GM19467 (cell line): ENCODE measurements around the gene CPT1A.

Source experiments
- ATAC-seq: cut with Tn5 transposase; IDR thresholded peaks from one replicate; pipeline ENCODE4 v1.9.1; 2021; ENCODE audit warnings: mild to moderate bottlenecking, moderate library complexity; ENCODE audit not compliant: unreplicated experiment

The CPT1A gene

GRCh38 chr11:68804786-68805185 lies 36.9 kb downstream of the CPT1A start:
- ATAC-seq = no peak

GRCh38 chr11:68803766-68804165 lies 38.0 kb downstream of the CPT1A start:
- no peak for ATAC-seq

DNA sequence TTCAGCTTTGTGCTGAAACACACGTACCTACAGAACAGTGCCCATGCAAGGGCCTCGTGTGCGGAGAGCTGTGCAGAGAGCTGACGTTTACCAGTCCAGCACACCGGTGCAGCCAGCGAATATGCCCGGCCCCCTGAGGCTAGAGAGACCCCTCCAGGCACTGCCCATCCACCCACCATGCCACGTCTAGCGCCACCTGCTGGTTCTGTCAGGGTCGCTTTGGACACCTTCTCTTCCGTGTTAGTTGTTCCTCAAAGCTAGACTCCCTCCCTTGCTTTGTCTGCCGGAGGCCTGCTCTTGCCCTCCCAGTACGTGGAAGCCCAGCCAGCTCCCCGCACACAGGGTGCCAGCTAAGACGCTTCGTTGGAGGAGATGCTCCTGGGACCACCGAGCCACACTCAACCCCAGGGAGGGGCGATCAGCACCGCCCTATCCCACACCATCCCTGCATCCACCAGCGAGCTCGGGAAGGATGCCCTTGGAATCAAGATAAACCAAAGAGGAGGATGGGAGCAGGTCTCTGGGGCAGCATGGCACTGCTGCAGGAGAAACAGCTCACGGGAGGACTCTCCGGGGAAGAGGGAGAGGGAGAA lies 43.4 kb downstream of the CPT1A start:
- no peak for ATAC-seq

- ATAC-seq = no peak
These were observed 44.9 kb downstream of the CPT1A start for GRCh38 chr11:68796801-68797200.

- no peak for ATAC-seq
These were observed 49.2 kb downstream of the CPT1A start for GRCh38 chr11:68792400-68792966.

DNA sequence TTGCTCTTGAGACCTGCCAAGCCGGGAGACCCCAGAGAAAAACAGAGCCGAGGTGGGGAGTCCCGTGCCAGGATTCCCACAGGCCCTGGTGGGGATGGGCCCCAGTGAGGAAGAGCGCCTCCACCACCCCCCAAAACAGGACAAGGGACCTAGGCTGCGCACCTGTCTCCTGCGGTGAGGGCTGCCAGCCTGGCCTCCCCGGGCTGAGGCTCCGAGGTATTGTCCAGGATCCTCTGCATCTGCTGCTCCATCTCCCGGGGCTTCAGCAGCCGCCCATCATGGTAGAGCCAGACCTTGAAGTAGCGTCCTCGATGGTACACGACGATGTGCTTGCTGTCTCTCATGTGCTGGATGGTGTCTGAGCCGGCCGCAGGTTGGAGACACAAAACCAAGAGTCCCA lies 57.1 kb downstream of the CPT1A start:
- ATAC-seq = no peak

DNA sequence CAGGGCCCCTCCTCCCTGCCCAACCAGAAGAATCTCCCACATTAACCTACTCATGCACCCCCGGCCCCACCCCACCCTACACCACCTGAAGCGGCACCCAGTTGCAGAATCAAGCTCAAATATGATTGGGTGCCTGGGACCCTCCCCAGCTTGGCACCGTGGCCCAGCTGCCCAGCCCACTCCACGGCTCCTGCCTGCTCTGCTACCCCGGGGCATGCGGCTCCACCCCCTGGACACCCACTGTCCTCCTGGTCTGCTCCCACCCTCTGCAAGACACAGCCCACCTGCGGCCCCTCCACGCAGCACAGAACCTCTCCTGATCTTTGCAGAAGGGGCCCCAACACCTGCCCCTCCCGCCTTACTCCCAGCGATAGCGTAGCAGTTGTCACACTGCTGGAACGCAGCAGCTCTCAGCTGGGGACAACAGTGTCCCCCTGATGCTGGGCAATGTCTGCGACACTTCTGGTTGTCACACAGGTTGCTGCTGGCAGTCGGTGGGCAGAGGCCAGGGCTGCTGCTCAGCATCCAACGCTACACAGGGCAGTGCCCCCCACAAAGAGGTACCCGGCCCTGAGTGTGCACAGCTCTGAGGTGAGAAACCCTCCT lies 58.4 kb downstream of the CPT1A start:
- ATAC-seq = no peak

GRCh38 chr11:68782711-68783110 lies 59.0 kb downstream of the CPT1A start:
- ATAC-seq = no peak

DNA sequence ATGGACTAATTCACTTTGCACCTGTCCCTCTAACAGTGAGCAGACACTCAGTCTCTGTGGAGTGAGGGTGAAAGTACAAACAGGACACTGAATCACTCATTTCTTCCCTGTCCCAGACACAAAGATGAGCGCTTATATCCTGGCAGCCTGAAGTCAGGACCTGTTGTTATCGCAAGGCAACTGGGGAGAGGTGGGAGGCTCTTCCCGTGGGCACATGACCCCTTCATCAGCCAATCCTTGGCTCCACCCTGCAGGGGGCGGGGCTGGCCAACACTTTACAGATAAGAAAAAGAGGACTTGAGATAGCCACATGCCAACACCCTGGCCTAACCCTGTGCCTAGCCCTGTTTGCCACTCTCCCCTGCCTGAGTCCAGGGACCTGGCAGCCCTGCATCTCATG lies 60.9 kb downstream of the CPT1A start:
- no peak for ATAC-seq

GRCh38 chr11:68778205-68778604 lies 63.5 kb downstream of the CPT1A start:
- ATAC-seq = no peak

- no peak for ATAC-seq
These were observed 65.1 kb downstream of the CPT1A start for GRCh38 chr11:68776442-68777235.

DNA sequence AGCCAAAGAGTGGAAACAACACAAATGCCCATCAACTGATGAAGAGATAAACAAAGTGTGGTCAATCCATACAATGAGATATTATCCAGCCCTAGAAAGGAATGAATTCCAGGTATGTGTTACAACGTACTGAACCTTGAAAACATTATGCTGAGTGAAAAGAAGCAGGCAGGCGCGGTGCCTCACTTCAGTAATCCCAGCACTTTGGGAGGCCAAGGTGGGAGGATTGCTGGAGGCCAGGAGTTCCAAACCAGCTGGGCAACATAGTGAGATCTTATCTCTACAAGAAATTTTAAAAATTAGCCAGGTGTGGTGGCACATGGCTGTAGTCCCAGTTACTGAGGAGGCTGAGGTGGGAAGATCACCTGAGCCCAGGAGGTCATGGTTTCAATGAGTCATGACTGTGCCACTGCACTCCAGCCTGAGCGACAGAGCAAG lies 65.7 kb downstream of the CPT1A start:
- ATAC-seq = no peak

DNA sequence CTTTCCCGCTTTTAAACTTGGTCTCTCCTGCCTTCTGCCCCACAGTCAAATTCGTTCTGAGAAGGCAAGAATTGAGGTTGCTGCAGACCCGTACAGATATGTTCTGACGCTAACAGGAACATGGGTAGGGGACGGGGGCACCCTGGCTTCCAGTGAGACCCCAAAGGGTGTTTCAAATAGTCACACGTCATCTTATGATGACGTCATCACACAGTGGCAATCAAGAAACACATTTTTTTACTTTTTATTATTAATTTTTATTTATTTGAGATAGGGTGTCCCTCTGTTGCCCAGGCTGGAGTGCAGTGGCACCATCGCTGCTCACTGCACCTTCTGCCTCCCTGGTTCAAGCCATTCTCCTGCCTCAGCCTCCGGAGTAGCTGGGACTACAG lies 67.5 kb downstream of the CPT1A start:
- no peak for ATAC-seq

- no peak for ATAC-seq
These were observed 68.1 kb downstream of the CPT1A start for GRCh38 chr11:68773521-68774193.

GRCh38 chr11:68772936-68773335 lies 68.8 kb downstream of the CPT1A start:
- ATAC-seq = no peak

- ATAC-seq = no peak
These were observed 70.9 kb downstream of the CPT1A start for GRCh38 chr11:68770781-68771180.

DNA sequence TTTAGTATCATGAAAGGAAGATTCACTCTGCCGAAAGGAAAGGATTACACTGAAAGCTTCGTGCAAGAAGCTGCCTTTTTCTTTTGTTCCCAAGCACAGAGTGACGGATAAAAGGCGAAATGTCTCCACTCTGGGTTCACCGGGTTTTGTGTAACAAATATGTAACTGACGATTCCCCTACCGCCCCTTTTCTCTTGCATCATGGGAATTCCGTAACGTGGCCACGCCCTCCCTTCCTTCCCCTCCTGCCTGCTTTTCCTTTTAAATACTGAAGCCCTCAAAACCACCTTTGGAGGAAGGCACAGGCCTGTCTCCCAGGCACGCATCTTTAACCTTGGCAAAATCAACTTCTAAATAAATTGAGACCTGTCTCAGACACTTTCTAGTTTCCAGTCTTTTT lies 74.0 kb downstream of the CPT1A start:
- ATAC-seq = no peak

- ATAC-seq = no peak
These were observed 74.9 kb downstream of the CPT1A start for GRCh38 chr11:68766786-68767185.

GRCh38 chr11:68764746-68765145 lies 77.0 kb downstream of the CPT1A start:
- ATAC-seq = no peak

- no peak for ATAC-seq
These were observed 77.6 kb downstream of the CPT1A start for GRCh38 chr11:68763926-68764657.
